ENCODE measurements around the gene YWHAG.

GRCh38 chr7:76369018-76369417, 10.2 kb upstream of the YWHAG start:
- TF ChIP-seq POLR2AphosphoS5 (IDR thresholded peaks at IDR 0.05; ENCODE audit: borderline replicate concordance, low read depth, low read length) (no peak), EZH2 (IDR thresholded peaks at IDR 0.05) (no peak)

Measured in SK-N-MC (cell line).